Gastroesophageal sphincter (tissue), 4 donors: ENCODE results near the gene NRDC. TPM values are rescaled to one million over a fixed set of nuclear protein-coding genes. Genes with fewer than 3 reads are reported as not detected.

Experiments
- ATAC-seq: fragments of 150-250 bp; one replicate; pipeline ENCODE4 v1.9.1; 2016; ENCODE audit warnings: mild to moderate bottlenecking, moderate library complexity
- H3K27ac ChIP-seq, 4 donors: fragments of 200-600 bp; sonication (generic) in 3 of 4; 1 replicate in 3 of 4; 2 replicates in 1 of 4; pipeline ENCODE4 v1.5.1; 2016 to 2019
- H3K27me3 ChIP-seq: fragments of 200-600 bp; sonication (generic); one replicate; pipeline ENCODE4 v1.5.1; 2019
- H3K36me3 ChIP-seq, 2 donors: fragments of 200-600 bp; sonication (generic); one replicate each; pipeline ENCODE4 v1.5.1; 2019; ENCODE audit warnings: control low read depth in 1 of 2
- H3K4me1 ChIP-seq, 3 donors: fragments of 200-600 bp; sonication (generic); 1 replicate in 2 of 3; 2 replicates in 1 of 3; pipeline ENCODE4 v1.5.1; 2016 to 2019; ENCODE audit warnings: control low read depth in 2 of 3
- H3K4me3 ChIP-seq, 2 donors: fragments of 200-600 bp; sonication (generic); one replicate each; pipeline ENCODE4 v1.5.1; 2019; ENCODE audit warnings: mild to moderate bottlenecking in 1 of 2, moderate library complexity in 1 of 2
- H3K9me3 ChIP-seq, 3 donors: fragments of 200-600 bp; sonication (generic); one replicate each; pipeline ENCODE4 v1.5.1; 2017 to 2019; ENCODE audit warnings: control low read depth in 2 of 3
- EP300 ChIP-seq: sonication (generic); formaldehyde crosslinking; IDR thresholded peaks from one replicate; pipeline ENCODE4 v1.6.1; 2017; ENCODE audit warnings: antibody characterized with exemption, mild to moderate bottlenecking
- POLR2A ChIP-seq, 2 donors: fragments of 450-650 bp; IDR thresholded peaks; one replicate each; pipeline ENCODE4 v1.6.1; 2017; ENCODE audit warnings: antibody characterized with exemption in 2 of 2, mild to moderate bottlenecking in 2 of 2, moderate library complexity in 1 of 2
- POLR2AphosphoS5 ChIP-seq: sonication (generic); formaldehyde crosslinking; IDR thresholded peaks from one replicate; pipeline ENCODE4 v1.6.1; 2017; ENCODE audit warnings: antibody characterized with exemption
- WGBS, 2 donors: methylation state at CpG; one replicate each; pipeline ENCODE4 v1.1.5; 2018; ENCODE audit warnings: low coverage in 1 of 2; 5-methylcytosine and 5-hydroxymethylcytosine counted together
- small RNA-seq, 4 donors: library from RNA; depleted of rRNA; stranded (forward); fragments of <200 nt; gene quantifications; one replicate each; pipeline ENCODE3, GENCODE V24; 2016
- total RNA-seq, 4 donors: library from RNA; depleted of rRNA; stranded (reverse); fragments of >200 nt; gene quantifications; one replicate each; pipeline ENCODE4 v1.1.0, GENCODE V29; 2016
- TF ChIP-seq, protein P1 (sequence below), 4 experiments: fragments of 200-600 bp in 2 of 4; fragments of 450-650 bp in 2 of 4; sonication (generic) in 1 of 4; IDR thresholded peaks; one replicate each; pipeline ENCODE4 v1.5.1; 2017 to 2019; ENCODE audit warnings: antibody characterized with exemption in 4 of 4, mild to moderate bottlenecking in 2 of 4, moderate library complexity in 2 of 4

The NRDC gene
- total RNA-seq, 4 donors from 2014 or later: 61.1 to 78.1 (median 67.5) TPM

DNA sequence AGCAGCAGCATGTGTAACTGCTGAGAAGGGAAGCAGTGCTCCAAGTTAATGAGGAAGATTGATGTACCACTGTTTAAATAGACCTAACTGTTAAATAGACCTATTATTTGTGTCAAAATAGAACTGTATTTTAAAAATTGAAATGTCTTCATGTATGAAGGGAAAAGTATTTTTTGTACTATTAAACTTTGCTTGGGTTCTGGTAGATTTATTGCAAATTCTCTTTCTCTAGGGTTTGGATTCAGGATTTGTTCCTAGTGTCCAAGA is 133.3 kb downstream of the NRDC start:
- peaks cover 0 to 11% of the 10 kb centered on the region in 2 donors for H3K36me3 ChIP-seq
- H3K27me3 ChIP-seq: no peaks in the 10 kb centered on the region
- H3K9me3 ChIP-seq: no peaks in the 10 kb centered on the region
- no peak overlapping the region for H3K27ac ChIP-seq
- peaks cover 0 to 16% (median 7%) of the 10 kb centered on the region in 3 donors for H3K4me1 ChIP-seq
- no peak for TF ChIP-seq EP300
- TF ChIP-seq POLR2A (IDR thresholded peaks at IDR 0.05): no peak
- TF ChIP-seq, protein P1, sequence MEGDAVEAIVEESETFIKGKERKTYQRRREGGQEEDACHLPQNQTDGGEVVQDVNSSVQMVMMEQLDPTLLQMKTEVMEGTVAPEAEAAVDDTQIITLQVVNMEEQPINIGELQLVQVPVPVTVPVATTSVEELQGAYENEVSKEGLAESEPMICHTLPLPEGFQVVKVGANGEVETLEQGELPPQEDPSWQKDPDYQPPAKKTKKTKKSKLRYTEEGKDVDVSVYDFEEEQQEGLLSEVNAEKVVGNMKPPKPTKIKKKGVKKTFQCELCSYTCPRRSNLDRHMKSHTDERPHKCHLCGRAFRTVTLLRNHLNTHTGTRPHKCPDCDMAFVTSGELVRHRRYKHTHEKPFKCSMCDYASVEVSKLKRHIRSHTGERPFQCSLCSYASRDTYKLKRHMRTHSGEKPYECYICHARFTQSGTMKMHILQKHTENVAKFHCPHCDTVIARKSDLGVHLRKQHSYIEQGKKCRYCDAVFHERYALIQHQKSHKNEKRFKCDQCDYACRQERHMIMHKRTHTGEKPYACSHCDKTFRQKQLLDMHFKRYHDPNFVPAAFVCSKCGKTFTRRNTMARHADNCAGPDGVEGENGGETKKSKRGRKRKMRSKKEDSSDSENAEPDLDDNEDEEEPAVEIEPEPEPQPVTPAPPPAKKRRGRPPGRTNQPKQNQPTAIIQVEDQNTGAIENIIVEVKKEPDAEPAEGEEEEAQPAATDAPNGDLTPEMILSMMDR (IDR thresholded peaks at IDR 0.05): no peak
- TF ChIP-seq POLR2AphosphoS5: no peak
- ATAC-seq: no peak
- H3K4me3 ChIP-seq: no peak overlapping the region

DNA sequence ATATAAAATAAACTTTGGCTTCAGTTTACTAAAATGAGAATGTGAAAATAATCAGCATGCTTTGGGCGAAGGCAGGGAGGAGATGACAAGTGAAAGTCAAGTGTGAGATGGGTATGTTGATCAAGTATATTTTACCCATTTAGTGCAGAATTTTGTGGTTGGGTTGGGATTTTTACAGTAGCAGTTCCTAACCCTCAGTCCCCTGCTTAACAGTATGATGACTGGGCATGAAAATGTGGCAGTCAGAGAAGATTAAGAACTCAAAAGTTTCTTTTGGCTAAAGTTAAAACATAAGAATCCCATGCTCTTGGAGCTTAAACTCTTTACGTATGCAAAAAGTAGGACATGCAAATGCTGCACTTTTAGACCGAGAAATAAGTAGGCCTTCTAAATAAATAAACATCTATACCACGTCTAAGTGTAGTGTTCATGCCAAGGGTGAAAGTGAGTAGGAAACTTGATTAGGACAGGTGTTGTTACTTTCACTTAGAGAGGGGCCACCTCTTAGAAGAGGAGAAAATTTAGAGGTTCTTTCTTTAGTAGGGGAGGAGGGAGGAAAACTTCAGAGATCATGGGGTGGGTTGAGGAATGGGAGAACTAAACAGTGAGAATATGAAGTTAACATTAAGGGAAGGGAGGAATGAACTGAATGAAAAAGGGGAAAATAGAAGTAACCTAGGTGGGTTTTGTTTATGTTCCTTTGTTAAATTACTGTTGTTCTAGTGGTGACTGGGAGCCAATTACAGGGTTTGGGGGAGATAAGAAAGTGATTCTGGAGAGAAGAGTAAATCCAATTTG is 133.8 kb downstream of the NRDC start:
- peaks cover 0 to 11% of the 10 kb centered on the region in 2 donors for H3K36me3 ChIP-seq
- H3K4me3 ChIP-seq: no peak overlapping the region
- H3K4me1 ChIP-seq: peaks cover 0 to 16% (median 7%) of the 10 kb centered on the region in 3 donors
- ATAC-seq: no peak
- no peaks in the 10 kb centered on the region for H3K9me3 ChIP-seq
- 48 to 76% methylated on average over 4 of the region's 4 CpGs for WGBS, 2 donors
- no peaks in the 10 kb centered on the region for H3K27me3 ChIP-seq
- H3K27ac ChIP-seq: no peak overlapping the region
- TF ChIP-seq POLR2AphosphoS5: no peak
- TF ChIP-seq EP300: no peak
- TF ChIP-seq, protein P1 (IDR thresholded peaks at IDR 0.05): no peak
- no peak for TF ChIP-seq POLR2A (IDR thresholded peaks at IDR 0.05)

DNA sequence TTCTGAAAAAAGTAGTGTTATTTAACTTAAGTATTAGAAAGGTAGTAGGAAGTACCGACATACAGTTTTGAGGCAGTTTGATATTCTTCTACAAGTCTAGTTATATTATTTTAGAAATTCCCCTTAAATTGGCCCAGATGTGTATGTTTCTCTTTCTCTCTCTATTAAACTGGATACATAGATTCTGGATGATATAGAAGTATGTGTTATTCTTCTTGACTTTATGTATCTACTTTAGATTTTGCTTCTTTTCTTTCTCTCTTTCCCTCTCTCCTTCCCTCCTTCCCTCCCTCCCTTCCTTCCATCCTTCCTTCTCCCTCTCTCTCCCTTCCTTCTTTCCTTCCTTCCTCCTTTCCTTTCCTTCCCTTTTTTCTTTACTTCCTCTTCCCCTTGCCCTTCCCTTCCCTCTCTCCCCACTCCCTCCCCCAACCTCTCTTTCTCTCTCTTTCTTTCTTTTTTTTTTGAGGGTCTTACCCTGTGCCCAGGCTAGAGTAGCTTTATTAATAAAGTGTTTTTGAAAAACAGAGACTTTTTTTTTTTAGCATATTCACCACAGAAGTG is 137.3 kb downstream of the NRDC start:
- H3K4me1 ChIP-seq: peaks cover 6 to 34% (median 11%) of the 10 kb centered on the region in 3 donors
- WGBS, 2 donors: 80 to 93% methylated on average over 1 of the region's 1 CpG
- ATAC-seq: no peak
- TF ChIP-seq, protein P1 (IDR thresholded peaks at IDR 0.05): no peak
- TF ChIP-seq POLR2A (IDR thresholded peaks at IDR 0.05) (no peak), EP300 (no peak), POLR2AphosphoS5 (no peak)
- H3K27me3 ChIP-seq: no peaks in the 10 kb centered on the region
- no peaks in the 10 kb centered on the region for H3K9me3 ChIP-seq
- no peak overlapping the region for H3K4me3 ChIP-seq
- H3K36me3 ChIP-seq: no peaks in the 10 kb centered on the region
- no peak overlapping the region for H3K27ac ChIP-seq

DNA sequence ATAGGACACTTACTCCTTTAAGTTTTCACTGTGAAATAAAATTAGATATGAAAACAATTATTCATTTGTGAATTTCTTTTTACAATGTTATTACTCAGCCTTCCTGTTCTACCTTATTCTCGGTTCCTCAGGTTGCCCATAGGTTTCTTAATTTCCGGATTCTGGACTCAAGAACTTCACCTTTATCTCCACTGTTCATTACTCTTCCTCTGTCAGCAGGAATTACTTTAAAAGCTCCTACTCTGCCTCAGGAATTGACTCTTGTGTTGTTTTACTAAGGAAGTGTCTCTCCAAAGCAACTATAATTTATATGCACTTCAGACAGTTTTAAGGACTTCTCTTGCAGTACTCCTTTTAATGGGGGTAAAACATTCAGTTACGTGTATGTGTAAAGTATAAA is 137.9 kb downstream of the NRDC start:
- no peak for TF ChIP-seq EP300
- TF ChIP-seq, protein P1 (IDR thresholded peaks at IDR 0.05): no peak
- TF ChIP-seq POLR2A (IDR thresholded peaks at IDR 0.05): no peak
- TF ChIP-seq POLR2AphosphoS5: no peak
- WGBS, 2 donors: 76 to 91% methylated on average over 3 of the region's 3 CpGs
- Histone ChIP-seq H3K36me3 (no peaks in the 10 kb centered on the region), H3K4me3 (no peak overlapping the region), H3K27ac (no peak overlapping the region), H3K4me1 (peaks cover 6 to 34% (median 11%) of the 10 kb centered on the region in 3 donors), H3K27me3 (no peaks in the 10 kb centered on the region), H3K9me3 (no peaks in the 10 kb centered on the region)
- no peak for ATAC-seq

Small RNAs within 50 kb of the gene (small RNA-seq; reads per million reads assigned to genes)
- gene AL050343.2: 0 reads per million in 4 donors

Other genes with a start within 250 kb of the NRDC start
- gene RAB3B, start 112.0 kb upstream of the NRDC start, total RNA-seq: under 1 TPM; under 0.01 to 0.81 (median 0.34) TPM
- 10 to 100 TPM in 1 of 4 donors, 1 to 10 TPM in 3; 7.4 to 10.3 (median 8.9) TPM for gene KTI12, start 155.1 kb upstream of the NRDC start, total RNA-seq
- gene TXNDC12, start 176.5 kb upstream of the NRDC start, total RNA-seq: 10 to 100 TPM; 16.9 to 23.0 (median 19.6) TPM
- gene BTF3L4, start 177.6 kb upstream of the NRDC start, total RNA-seq: 10 to 100 TPM; 31.4 to 64.5 (median 42.0) TPM